HG03103 (cell line): ENCODE results near the gene ATP5PF.
"Not testable (repeated sequence)": the region's sequence is repeated elsewhere in the genome, so short reads cannot be mapped to it uniquely, and the experiment has no call there.

ENCODE experiments used
- ATAC-seq: cut with Tn5 transposase; IDR thresholded peaks from one replicate; pipeline ENCODE4 v1.9.1; 2021; ENCODE audit warnings: low read depth; ENCODE audit not compliant: unreplicated experiment

Gene ATP5PF

GRCh38 chr21:25732091-25732760 is 2.5 kb downstream of the ATP5PF start:
- no peak for ATAC-seq

GRCh38 chr21:25722631-25723030 is 12.1 kb downstream of the ATP5PF start:
- ATAC-seq: no peak

- ATAC-seq: no peak
Observed at GRCh38 chr21:25721987-25722386, 12.7 kb downstream of the ATP5PF start.

- no peak for ATAC-seq
Observed at GRCh38 chr21:25717491-25718147, 17.1 kb downstream of the ATP5PF start.

GRCh38 chr21:25714066-25714465 is 20.6 kb downstream of the ATP5PF start:
- not testable (repeated sequence) for ATAC-seq

- ATAC-seq: no peak
Observed at GRCh38 chr21:25710550-25710949, 24.2 kb downstream of the ATP5PF start.

- no peak for ATAC-seq
Observed at GRCh38 chr21:25709684-25710265, 24.9 kb downstream of the ATP5PF start.

DNA sequence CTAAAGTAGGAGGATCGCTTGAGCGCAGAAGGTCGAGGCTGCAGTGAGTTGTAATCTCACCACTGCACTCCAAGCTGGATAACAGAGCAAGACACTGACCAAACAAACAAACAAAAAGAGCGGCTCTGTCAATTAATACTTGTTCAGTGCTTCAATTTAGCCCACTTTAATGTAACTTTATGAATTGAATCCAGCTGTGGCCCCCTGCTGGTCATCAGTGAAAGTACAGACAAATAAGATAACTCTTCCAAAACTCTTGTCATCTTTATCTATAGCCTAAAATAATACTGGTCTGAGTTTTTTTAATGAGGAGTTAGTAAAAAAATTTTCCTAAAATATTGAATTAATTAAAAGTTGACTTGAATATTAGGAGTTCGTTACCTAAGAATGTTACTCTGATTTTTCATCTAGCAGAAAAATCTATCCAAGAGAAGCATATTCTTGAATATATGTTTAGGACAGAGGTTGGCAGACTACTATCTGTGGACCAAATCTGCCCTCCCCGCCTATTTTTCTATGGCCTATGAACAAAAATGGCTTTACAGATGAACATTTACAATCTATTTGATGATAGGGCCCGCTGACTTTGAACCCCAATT is 26.1 kb downstream of the ATP5PF start:
- no peak for ATAC-seq

GRCh38 chr21:25701529-25701928 is 33.2 kb downstream of the ATP5PF start:
- ATAC-seq: no peak

- no peak for ATAC-seq
Observed at GRCh38 chr21:25700741-25701140, 34.0 kb downstream of the ATP5PF start.

GRCh38 chr21:25695461-25695860 is 39.2 kb downstream of the ATP5PF start:
- not testable (repeated sequence) for ATAC-seq

GRCh38 chr21:25691976-25692375 is 42.7 kb downstream of the ATP5PF start:
- no peak for ATAC-seq

GRCh38 chr21:25689226-25689625 is 45.5 kb downstream of the ATP5PF start:
- no peak for ATAC-seq

- ATAC-seq: no peak
Observed at GRCh38 chr21:25688275-25689155, 46.2 kb downstream of the ATP5PF start.

DNA sequence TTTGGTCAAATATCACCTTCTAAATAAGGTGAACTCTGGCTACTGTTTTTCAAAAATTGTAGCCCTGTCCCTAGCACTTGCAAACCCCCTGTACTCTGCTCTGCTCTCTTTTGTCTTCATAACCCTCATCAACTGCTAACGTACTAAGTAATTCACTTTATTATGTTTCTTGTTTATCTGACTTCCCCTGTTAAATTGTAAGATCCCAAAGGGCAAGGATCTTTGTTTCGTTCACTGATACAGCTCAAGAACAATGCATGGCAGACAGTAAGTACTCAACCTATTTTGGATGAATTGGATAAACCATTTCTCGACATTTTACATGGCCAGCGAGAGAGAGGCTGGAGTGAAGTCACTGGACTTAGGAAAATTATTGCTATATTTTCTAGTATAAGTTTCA is 46.9 kb downstream of the ATP5PF start:
- no peak for ATAC-seq

GRCh38 chr21:25682382-25682781 is 52.3 kb downstream of the ATP5PF start:
- no peak for ATAC-seq

- no peak for ATAC-seq
Observed at GRCh38 chr21:25676451-25676850, 58.3 kb downstream of the ATP5PF start.
